AG20443 (cell line): ENCODE data around the gene MAP1A.
A peak's percentile ranks its signal among the peaks of the same experiment; 100 is the strongest.
"Not testable (repeated sequence)": the region's sequence is repeated elsewhere in the genome, so short reads cannot be mapped to it uniquely, and the experiment has no call there.

Experiments used
- DNase-seq: peaks from one replicate; pipeline ENCODE4 v3.0.0; 2012; ENCODE audit warnings: low spot score, mixed read lengths

MAP1A gene

DNA sequence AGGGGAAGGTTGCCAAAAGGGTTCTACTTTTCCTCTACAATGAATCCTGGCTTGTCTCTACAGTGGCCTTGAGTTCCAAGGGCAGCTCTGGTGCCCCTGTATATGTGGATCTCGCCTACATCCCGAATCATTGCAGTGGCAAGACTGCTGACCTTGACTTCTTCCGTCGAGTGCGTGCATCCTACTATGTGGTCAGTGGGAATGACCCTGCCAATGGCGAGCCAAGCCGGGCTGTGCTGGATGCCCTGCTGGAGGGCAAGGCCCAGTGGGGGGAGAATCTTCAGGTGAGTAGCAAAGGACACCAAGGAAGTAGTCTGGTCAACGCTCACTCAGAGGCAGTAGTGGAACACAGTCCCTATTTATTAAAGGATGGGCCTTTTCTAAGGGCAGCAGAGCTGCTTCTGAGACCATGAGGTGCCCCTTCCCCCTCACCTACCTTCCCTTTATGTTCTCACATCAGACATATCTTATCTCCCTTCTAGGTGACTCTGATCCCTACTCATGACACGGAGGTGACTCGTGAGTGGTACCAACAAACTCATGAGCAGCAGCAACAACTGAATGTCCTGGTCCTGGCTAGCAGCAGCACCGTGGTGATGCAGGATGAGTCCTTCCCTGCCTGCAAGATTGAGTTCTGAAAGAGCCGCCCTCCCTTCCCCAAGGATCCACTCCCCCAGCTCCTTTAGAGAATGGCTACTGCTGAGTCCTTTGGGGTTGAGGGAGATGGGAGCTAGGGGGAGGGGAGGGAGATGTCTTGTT lies 12.4 kb downstream of the MAP1A start:
- DNase-seq = no peak

DNA sequence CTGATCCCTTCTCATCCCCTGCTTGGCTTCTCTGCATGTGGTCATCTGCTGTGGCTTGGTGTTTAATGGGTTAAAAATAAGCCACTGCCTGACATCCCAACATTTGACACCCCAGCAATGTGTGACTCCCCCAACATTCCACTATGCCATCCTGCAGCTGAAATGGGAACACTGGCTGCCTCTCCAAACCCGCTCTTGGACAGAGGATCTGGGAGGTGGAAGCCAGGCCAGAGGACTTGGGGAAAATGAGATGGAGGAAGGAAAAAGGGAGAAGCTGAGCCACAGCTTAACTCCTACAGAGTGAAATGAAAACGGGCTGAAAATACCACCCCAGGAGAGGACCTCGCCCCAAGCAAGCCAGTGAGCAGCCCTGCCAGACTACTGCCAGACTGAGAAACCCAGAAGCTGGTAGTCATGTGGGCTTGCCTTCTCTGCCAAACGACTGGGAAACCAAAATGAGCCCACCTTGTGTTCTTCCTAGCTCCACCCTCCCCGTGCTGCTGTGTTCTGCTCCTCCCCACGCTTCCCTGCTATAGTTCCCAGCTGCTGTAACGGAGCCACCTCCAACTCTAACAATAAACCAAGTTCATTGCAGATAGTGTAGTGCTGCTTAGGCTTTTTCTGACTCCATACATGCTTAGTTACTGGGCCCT lies 13.7 kb downstream of the MAP1A start:
- peak; percentile 12 for DNase-seq

DNA sequence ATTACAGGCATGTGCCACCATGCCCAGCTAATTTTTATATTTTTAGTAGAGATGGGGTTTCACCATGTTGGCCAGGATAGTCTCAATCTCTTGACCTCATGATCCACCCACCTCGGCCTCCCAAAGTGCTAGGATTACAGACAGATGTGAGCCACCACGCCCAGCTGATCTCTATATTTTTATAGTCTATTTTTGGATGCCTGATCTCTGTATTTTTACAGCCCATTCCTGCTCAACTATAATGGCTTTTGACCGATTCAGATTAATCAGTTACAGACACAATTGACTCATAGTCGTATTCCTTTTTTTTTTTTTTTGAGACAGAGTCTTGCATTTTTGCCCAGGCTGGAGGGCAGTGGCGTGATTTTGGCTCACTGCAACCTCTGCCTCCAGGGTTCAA lies 15.4 kb downstream of the MAP1A start:
- DNase-seq = peak; percentile 51

DNA sequence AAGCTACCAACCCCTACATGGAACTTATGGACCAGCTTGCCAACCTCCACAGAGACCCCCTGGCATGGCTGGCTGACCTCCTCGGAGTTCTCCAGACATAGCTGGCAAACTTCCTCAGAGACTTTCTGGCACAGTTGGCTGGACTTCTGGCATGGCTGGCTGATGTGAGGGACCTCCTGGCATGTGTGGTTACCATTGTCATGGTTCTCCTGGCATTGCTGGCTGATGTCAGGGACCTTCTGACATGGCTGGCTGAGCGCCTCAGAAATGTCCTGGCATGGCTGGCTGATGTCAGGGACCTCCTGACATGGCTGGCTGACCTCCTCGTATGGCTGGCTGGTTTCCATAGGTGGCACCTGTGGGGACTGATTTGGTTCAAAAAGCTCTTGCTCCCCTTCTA lies 17.5 kb downstream of the MAP1A start:
- DNase-seq = peak; percentile 3

DNA sequence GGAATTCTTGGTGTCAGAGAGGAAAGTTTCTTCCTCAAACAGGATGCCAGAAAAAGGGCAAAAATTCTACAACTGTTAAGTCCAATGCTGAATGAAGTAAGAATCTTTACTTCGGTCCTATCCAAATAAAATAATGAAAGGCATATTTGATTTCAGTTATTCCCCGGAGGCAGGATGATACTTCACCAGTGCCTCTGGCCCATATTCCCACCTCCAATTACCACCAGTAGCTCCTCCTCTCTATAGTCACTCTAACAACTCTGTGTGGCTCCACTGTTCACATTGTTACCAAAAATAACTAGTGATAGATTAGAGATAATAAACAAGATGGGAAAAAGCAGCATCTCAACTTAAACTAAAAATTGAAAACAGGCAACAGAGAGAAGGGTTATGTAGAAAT lies 20.7 kb downstream of the MAP1A start:
- DNase-seq = peak; percentile 7

DNA sequence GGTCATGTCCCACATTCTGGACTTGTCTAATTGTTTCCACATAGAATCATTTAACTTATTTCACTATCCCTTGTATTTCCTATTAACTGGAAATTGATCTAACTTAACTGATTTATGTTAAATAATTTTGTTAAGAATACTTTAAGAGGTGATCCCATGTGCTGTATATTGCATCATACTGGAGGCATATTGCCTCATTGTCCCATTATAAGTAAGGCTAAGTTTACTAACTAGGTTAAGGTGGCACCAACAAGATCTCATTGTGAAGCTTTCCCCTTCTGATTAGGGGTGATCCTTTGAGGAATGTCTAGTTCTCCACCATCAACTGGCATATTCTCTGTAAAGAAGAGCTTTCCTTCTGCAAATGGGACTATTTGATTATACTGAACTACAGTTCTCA lies 24.4 kb downstream of the MAP1A start:
- peak; percentile 9 for DNase-seq

DNA sequence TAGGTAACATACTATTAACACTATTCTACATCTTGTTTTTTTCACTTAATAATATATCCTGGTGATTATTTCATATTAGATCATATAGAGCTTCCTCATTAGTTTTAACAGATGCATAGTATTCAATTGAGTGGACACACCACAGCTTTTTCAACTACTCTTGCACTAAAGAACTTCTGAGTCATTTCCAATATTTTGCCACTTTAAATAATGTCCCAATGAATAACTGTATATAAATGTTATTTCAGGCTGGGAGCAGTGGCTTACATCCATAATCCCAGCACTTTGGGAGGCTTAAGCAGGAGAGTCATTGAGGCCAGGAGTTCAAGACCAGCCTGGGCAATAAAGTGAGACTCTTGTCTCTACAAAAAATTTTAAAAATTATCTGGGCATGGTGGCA lies 26.9 kb downstream of the MAP1A start:
- no peak for DNase-seq

DNA sequence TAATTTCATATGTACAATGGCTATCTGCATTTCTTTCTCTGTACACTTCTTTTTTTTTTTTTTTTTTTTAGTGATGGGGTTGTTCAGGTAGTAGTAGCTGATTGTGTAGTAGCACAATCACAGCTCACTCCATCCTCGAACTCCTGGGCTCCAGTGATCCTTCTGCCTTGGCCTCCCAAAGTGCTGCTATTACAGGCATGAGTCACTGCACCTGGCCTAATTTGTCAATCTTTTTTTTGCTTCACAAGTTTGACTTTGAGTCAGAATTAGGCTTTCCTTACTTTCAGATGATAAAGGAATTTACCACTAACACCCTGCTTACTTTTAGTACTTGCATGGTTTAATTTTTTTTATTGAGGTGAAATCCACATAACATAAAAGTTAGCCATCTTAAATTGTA lies 28.0 kb downstream of the MAP1A start:
- no peak for DNase-seq

DNA sequence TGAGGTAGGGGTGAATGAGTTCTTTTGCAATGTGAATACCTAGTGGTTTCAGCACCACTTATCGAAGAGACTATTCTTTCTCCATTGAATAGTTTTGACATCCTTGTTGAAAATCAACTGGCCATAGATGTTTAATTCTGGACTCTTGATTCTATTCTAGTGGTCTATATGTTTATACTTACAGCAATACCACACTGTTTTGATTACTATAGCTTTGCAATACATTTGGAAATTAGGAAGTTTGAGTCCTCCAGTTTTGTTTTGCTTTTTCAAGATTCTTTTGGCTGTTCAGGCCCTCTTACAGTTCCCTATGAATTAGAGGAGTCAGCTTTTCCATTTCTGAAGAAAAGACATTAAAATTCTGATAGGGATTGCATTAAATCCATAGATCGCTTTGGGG lies 30.1 kb downstream of the MAP1A start:
- no peak for DNase-seq

DNA sequence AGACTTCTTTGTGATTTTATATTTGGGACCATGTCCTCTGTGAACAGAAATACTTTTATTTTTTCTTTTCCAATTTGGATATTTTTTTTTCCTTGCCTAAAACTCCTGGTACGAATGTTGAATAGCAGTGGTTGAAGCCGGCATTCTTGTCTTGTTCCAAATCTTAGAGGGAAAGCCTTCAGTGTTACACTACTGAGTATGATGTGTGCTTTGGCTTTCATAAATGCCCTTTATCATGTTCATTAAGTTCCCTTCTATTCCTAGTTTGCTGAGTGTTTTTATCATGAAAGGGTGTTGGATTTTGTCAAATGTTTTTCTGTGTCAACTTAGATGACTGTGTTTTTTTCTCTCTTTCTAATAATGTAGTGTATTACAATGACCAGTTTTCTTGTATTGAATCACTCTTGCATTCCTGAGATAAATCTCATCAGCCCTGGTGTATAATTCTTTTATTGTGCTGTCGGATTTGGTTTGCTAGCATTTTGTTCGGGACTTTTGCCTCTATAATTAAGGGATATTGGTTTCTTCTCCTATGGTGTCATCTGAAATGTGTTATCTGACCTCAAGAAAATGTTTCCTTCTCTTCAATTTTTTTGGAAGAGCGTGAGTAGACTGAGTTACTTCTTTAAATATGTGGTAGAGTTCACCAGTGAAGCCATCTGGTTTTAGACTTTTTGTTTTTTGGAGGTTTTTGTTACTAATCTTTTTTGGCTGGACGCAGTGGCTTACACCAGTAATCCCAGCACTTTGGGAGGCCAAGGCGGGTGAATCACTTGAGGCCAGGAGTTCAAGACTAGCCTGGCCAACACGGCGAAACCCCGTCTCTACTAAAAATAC lies 33.3 kb downstream of the MAP1A start:
- peak; percentile 48 for DNase-seq

DNA sequence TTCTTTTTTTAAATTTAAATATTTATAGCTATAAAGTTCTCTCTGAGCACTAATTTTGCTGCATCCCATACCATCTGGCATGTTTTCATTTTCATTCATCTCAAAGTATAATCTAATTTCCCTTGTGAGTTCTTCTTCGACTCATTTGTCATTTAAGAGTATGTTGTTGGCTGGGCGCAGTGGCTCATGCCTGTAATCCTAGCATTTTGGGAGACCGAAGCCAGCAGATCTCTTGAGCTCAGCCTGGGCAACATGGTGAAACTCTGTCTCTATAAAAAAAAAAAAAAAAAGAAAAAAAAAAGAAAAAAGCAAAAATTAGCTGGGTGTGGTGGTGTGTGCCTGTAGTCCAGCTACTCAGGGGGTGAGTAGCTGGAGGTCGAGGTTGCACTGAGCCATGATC lies 34.8 kb downstream of the MAP1A start:
- no peak for DNase-seq

DNA sequence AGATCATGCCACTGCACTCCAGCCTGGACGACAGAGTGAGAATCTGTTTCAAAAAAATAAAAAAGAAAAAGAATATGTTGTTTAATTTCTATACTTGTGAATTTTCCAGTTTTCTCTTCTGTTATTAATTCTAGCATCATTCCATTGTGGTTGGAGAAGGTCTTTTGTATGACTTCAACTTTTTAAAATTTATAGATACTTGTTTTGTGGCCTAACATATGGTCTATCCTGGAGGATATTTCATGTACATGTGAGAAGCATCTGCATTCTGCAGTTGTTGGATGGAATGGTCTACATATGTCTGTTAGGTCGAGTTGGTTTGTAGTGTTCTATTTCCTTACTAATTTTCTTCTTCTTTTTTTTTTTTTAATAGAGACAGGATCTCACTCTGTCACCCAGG lies 35.6 kb downstream of the MAP1A start:
- DNase-seq = peak; percentile 1

DNA sequence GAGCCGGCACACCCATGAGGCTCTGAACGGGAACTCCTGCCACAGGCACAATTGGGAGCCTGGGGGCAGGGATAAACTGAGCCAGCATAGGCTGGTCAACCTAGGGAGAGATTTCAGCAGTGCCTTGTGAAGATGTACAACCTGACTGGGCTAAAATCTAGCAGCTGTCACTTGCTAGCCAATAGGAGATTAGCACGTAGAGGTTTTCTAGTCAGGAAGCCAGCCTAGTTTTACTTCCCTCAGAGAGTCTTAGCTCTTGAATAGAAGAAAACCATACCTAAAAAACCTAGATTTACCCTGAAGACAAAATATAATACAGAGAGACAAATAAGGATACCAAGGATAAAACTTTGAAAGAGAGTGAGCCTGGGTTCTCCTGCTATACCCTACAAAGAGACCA lies 45.3 kb downstream of the MAP1A start:
- not testable (repeated sequence) for DNase-seq

DNA sequence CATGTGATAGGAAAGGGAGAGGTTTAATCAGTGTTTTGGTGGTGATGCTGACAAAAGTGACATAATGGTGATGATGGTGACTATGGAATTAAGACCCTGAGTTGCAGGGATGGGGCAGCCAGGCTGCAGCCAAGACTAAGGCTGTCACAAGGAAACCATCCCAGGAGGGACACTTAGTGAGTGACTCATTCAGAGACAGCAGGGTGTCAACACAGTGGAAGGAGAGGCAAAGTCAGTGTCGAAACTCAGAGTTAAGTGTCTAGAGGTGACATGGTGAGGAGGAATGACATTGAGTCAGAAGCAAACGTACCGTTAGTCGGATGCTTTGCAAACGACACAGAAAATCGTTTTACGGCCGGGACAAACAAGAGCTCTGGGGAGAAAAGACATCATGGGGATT lies 46.4 kb downstream of the MAP1A start:
- DNase-seq = not testable (repeated sequence)

DNA sequence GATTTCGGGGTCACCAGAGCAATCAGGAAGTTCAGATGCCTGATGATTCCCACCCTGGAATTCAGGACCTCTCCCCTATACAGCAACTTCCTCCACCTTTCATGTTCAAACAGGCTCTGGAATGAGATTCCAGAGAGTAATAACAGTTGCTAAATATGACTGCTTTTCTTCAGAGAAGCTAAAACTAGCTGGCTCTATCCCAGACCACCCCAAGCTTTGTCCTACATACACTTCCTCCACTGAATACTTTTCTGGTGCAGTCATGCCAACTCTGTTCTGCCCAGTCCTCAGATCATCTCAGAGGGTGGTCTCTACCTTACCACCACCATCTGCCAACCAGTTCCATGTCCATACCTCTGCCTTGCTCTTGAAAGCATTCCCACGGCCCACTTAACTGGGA lies 49.2 kb downstream of the MAP1A start:
- not testable (repeated sequence) for DNase-seq

DNA sequence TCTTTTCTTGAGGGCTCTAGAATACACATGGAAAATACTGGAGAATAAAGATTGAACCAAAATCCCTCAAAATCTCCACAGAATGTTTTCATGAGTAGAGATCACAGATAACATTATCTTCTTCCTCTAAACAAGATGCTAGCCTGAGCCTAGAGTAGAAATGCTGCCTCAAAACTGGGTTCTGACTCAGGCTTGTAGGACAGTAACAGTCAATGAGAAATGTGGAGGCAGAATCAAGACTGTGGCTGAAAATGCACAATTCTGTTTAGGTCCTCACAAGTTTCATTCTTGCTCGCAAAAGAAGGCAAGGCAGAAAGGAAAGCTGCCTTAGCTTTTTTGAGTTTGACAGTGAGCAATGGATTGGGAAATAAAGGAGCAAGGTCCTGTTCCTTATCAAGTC lies 57.2 kb downstream of the MAP1A start:
- not testable (repeated sequence) for DNase-seq
